H9 (cell line): Measurements from ENCODE around the gene DENND1A. TPM values are rescaled to one million over a fixed set of nuclear protein-coding genes. Genes with fewer than 3 reads are reported as not detected.

Source experiments
- DNase-seq: peaks from one replicate; pipeline ENCODE4 v3.0.0-alpha.2; 2017
- H2AFZ ChIP-seq: one replicate; pipeline ENCODE4 v1.6.1; 2013; ENCODE audit warnings: mild to moderate bottlenecking, low read length, control low read depth, moderate library complexity
- H2AK5ac ChIP-seq: 2 replicates; pipeline ENCODE4 v1.6.1; 2013; ENCODE audit warnings: low read length, control low read depth, mixed read lengths; ENCODE audit not compliant: insufficient read length
- H2BK120ac ChIP-seq: one replicate; pipeline ENCODE4 v1.6.1; 2013; ENCODE audit warnings: low read depth, mild to moderate bottlenecking, low read length, control low read depth, inconsistent platforms; ENCODE audit not compliant: poor library complexity, severe bottlenecking
- H2BK12ac ChIP-seq: 2 replicates; pipeline ENCODE4 v1.6.1; 2013; ENCODE audit warnings: low read length, control low read depth, mixed read lengths, low read depth; ENCODE audit not compliant: insufficient read length
- H2BK15ac ChIP-seq: 2 replicates; pipeline ENCODE4 v1.6.1; 2013; ENCODE audit warnings: low read depth, low read length, control low read depth
- H2BK20ac ChIP-seq: one replicate; pipeline ENCODE4 v1.6.1; 2013; ENCODE audit warnings: low read depth, mild to moderate bottlenecking, low read length, control low read depth, inconsistent platforms; ENCODE audit not compliant: poor library complexity, severe bottlenecking
- H2BK5ac ChIP-seq: 2 replicates; pipeline ENCODE4 v1.6.1; 2013; ENCODE audit warnings: low read length, control low read depth, mixed read lengths; ENCODE audit not compliant: insufficient read length
- H3K14ac ChIP-seq: 2 replicates; pipeline ENCODE4 v1.6.1; 2013; ENCODE audit warnings: low read length, control low read depth; ENCODE audit not compliant: insufficient read depth
- H3K18ac ChIP-seq: 2 replicates; pipeline ENCODE4 v1.6.1; 2013; ENCODE audit warnings: low read depth, mild to moderate bottlenecking, mixed read lengths, low read length, control low read depth; ENCODE audit not compliant: insufficient read length
- H3K23ac ChIP-seq: 2 replicates; pipeline ENCODE4 v1.6.1; 2013; ENCODE audit warnings: low read length, control low read depth, mixed read lengths, low read depth; ENCODE audit not compliant: insufficient read length
- H3K23me2 ChIP-seq: 2 replicates; pipeline ENCODE4 v1.6.1; 2013; ENCODE audit warnings: low read depth, mild to moderate bottlenecking, mixed read lengths, low read length, control low read depth; ENCODE audit not compliant: insufficient read length, poor library complexity, severe bottlenecking
- H3K27ac ChIP-seq: 2 replicates; pipeline ENCODE4 v1.5.1; 2013; ENCODE audit warnings: low read length, control low read depth, mixed read lengths, low read depth; ENCODE audit not compliant: insufficient read length
- H3K27me3 ChIP-seq: 2 replicates; pipeline ENCODE4 v1.6.1; 2013; ENCODE audit warnings: low read length, control low read depth, inconsistent platforms; ENCODE audit not compliant: insufficient read depth
- H3K4ac ChIP-seq: 2 replicates; pipeline ENCODE4 v1.6.1; 2013; ENCODE audit warnings: low read depth, mild to moderate bottlenecking, control low read depth, inconsistent platforms, low read length, moderate library complexity
- H3K4me1 ChIP-seq: 2 replicates; pipeline ENCODE4 v1.6.1; 2013; ENCODE audit warnings: low read length, control low read depth, inconsistent platforms; ENCODE audit not compliant: insufficient read depth
- H3K4me2 ChIP-seq: 2 replicates; pipeline ENCODE4 v1.6.1; 2013; ENCODE audit warnings: low read length, control low read depth, mixed read lengths; ENCODE audit not compliant: insufficient read length, insufficient read depth
- H3K56ac ChIP-seq: 2 replicates; pipeline ENCODE4 v1.6.1; 2013; ENCODE audit warnings: low read depth, mild to moderate bottlenecking, mixed read lengths, low read length, control low read depth; ENCODE audit not compliant: insufficient read length
- H3K79me1 ChIP-seq: 2 replicates; pipeline ENCODE4 v1.6.1; 2013; ENCODE audit warnings: low read depth, mild to moderate bottlenecking, moderate library complexity, low read length, control low read depth, inconsistent platforms; ENCODE audit not compliant: insufficient read depth, poor library complexity, severe bottlenecking
- H3K79me2 ChIP-seq: 2 replicates; pipeline ENCODE4 v1.6.1; 2013; ENCODE audit warnings: low read length, control low read depth, inconsistent platforms; ENCODE audit not compliant: insufficient read depth
- H3K9ac ChIP-seq: 2 replicates; pipeline ENCODE4 v1.6.1; 2013; ENCODE audit warnings: low read length, control low read depth, mixed read lengths; ENCODE audit not compliant: insufficient read length; ENCODE audit errors: extremely low read depth
- H3K9me3 ChIP-seq: one replicate; pipeline ENCODE4 v1.6.1; 2013; ENCODE audit warnings: low read depth, low read length, inconsistent platforms; ENCODE audit not compliant: control insufficient read depth
- H3T11ph ChIP-seq: one replicate; pipeline ENCODE4 v1.6.1; 2013; ENCODE audit warnings: mild to moderate bottlenecking, low read length, control low read depth, inconsistent platforms
- H4K20me1 ChIP-seq: one replicate; pipeline ENCODE4 v1.6.1; 2013; ENCODE audit not compliant: control insufficient read depth, insufficient read length, insufficient read depth
- H4K5ac ChIP-seq: 2 replicates; pipeline ENCODE4 v1.6.1; 2013; ENCODE audit warnings: low read depth, mild to moderate bottlenecking, mixed read lengths, low read length, control low read depth; ENCODE audit not compliant: insufficient read length
- H4K8ac ChIP-seq: replicated peaks from 2 replicates; pipeline ENCODE4 v1.6.1; 2013; ENCODE audit warnings: low read length, control low read depth, mixed read lengths, low read depth; ENCODE audit not compliant: insufficient read length
- H4K91ac ChIP-seq: 2 replicates; pipeline ENCODE4 v1.6.1; 2013; ENCODE audit warnings: low read depth, mild to moderate bottlenecking, moderate library complexity, mixed read lengths, low read length, control low read depth; ENCODE audit not compliant: insufficient read length
- H3K27ac Mint-ChIP-seq, 3 experiments: 2 replicates in 2 of 3; 3 replicates in 1 of 3; pipeline ENCODE4 v1.8.0; 2020 to 2021; ENCODE audit warnings: mixed read lengths in 3 of 3, mild to moderate bottlenecking in 1 of 3, moderate library complexity in 1 of 3
- H3K27me3 Mint-ChIP-seq: 2 replicates; pipeline ENCODE4 v1.8.0; 2021; ENCODE audit warnings: low read depth, mild to moderate bottlenecking, moderate library complexity, mixed read lengths
- H3K36me3 Mint-ChIP-seq, 3 experiments: 2 replicates in 2 of 3; 3 replicates in 1 of 3; pipeline ENCODE4 v1.8.0; 2020 to 2021; ENCODE audit warnings: low read depth in 3 of 3, mixed read lengths in 3 of 3; ENCODE audit not compliant: insufficient read depth in 1 of 3
- H3K4me1 Mint-ChIP-seq, 2 experiments: 2 replicates each; pipeline ENCODE4 v1.8.0; 2020; ENCODE audit warnings: mixed read lengths in 2 of 2
- H3K4me3 Mint-ChIP-seq, 2 experiments: 2 replicates in 1 of 2; 3 replicates in 1 of 2; pipeline ENCODE4 v1.8.0; 2020 to 2021; ENCODE audit warnings: mild to moderate bottlenecking in 2 of 2, mixed read lengths in 2 of 2, moderate library complexity in 1 of 2
- H3K9me3 Mint-ChIP-seq, 2 experiments: 2 replicates in 1 of 2; 3 replicates in 1 of 2; pipeline ENCODE4 v1.8.0; 2020; ENCODE audit warnings: mild to moderate bottlenecking in 2 of 2, mixed read lengths in 2 of 2, moderate library complexity in 1 of 2
- CTCF ChIP-seq: fragments of 200-600 bp; sonication (generic); conservative IDR thresholded peaks from 3 replicates; pipeline ENCODE4 v1.8.0; 2021; ENCODE audit warnings: antibody characterized with exemption, mild to moderate bottlenecking
- WGBS: extraction: QIAGEN DNeasy Blood & Tissue Kit; methylation state at CpG from one replicate; pipeline ENCODE4 v1.1.7; 2013; ENCODE audit warnings: missing lambda C conversion rate, low lambda C conversion rate, mixed read lengths; ENCODE audit not compliant: insufficient read length; ENCODE audit errors: extremely low coverage; 5-methylcytosine and 5-hydroxymethylcytosine counted together
- total RNA-seq: library from RNA; stranded (reverse); gene quantifications from 2 replicates; pipeline ENCODE4 v1.2.1, GENCODE V29; 2021

DENND1A gene
- total RNA-seq, 1 experiment from 2014 or later, result 20.4 TPM

- no peaks in the 10 kb centered on the region; a peak in 1 of 5 replicates for H3K9me3 Mint-ChIP-seq
- Histone ChIP-seq H3K79me2 (no peaks in the 10 kb centered on the region), H4K5ac (no peak overlapping the region), H3K4ac (no peak overlapping the region), H3K56ac (no peak overlapping the region), H2BK15ac (no peak overlapping the region), H4K20me1 (no peaks in the 10 kb centered on the region), H2AFZ (no peak overlapping the region), H4K91ac (no peak overlapping the region), H3T11ph (no peak overlapping the region), H3K23ac (no peak overlapping the region), H2BK12ac (no peak overlapping the region), H3K27ac (no peak overlapping the region), H3K23me2 (no peaks in the 10 kb centered on the region), H2BK120ac (no peak overlapping the region), H4K8ac (no peak overlapping the region), H3K9ac (no peak overlapping the region), H3K4me1 (no peaks in the 10 kb centered on the region), H2BK20ac (no peak overlapping the region), H3K14ac (no peak overlapping the region), H2BK5ac (no peak overlapping the region), H3K9me3 (no peaks in the 10 kb centered on the region), H3K4me2 (no peak overlapping the region), H3K18ac (no peak overlapping the region), H3K79me1 (no peaks in the 10 kb centered on the region), H2AK5ac (no peak overlapping the region), H3K27me3 (no peaks in the 10 kb centered on the region; the same call in 1 of the 2 replicates)
- H3K36me3 Mint-ChIP-seq, result peaks cover 0 to 26% (median 0%) of the 10 kb centered on the region in 3 experiments; a peak in 3 of 7 replicates
- H3K27me3 Mint-ChIP-seq, result peaks cover 19% of the 10 kb centered on the region
- no peak for DNase-seq
- TF ChIP-seq CTCF, result no peak
- no peak overlapping the region for H3K27ac Mint-ChIP-seq
- peaks cover 28 to 38% of the 10 kb centered on the region in 2 experiments for H3K4me1 Mint-ChIP-seq
- H3K4me3 Mint-ChIP-seq, result no peak overlapping the region
- WGBS, result no CpG with 5 or more reads among the region's 18 CpGs
Measured at GRCh38 chr9:123371228-123371584, 558.7 kb downstream of the DENND1A start.
